Measurements from ENCODE around the gene CASS4. TPM values are rescaled to one million over a fixed set of nuclear protein-coding genes. Genes with fewer than 3 reads are reported as not detected.
A peak's percentile ranks its signal among the peaks of the same experiment; 100 is the strongest.

The CASS4 gene
- polyA plus RNA-seq, 1 donor (not counting 4 experiments of a cell fraction or from before 2014, with no cell fraction given): 0.01 TPM

DNA sequence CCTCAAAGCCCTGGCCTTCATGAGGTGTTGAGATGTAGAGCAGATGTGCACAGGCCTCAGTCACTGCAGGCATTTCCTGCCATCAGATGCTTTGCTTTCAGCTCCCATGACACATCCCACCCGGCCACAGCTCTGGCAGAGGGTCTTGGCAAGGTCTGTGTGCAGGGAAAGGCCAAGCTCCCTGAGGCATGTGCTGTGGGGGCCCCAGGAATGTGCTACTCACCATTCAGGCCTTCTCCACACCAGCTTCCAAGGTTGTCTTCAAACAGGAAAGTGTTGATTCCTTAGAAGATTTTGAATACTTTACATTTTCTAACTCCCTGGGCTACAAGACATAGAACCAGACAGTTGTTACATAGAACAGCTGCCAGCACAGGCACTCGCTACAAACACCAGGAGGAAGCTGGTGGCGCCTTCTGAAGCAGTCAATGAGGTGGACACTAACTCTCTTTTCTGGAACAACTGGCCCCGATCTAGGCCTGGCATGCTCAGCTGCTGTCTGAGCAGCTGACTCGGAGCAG lies 27.8 kb downstream of the CASS4 start:
- no peaks in the 10 kb centered on the region for H3K27me3 ChIP-seq (ENCODE audit: control insufficient read depth, extremely low read depth, insufficient read depth, low read length)
- no peak overlapping the region for H3K4me2 ChIP-seq (ENCODE audit: control insufficient read depth, extremely low read depth, insufficient read depth, low read depth, low read length)
- no peaks in the 10 kb centered on the region for H3K79me2 ChIP-seq (ENCODE audit: control insufficient read depth, insufficient read depth, low read length)
- H3K27ac ChIP-seq (ENCODE audit: control insufficient read depth, insufficient read depth, low read length): no peak overlapping the region
- no peak overlapping the region for H3K4me3 ChIP-seq (ENCODE audit: control insufficient read depth in 2 of 3, extremely low read depth in 1 of 3, insufficient read depth in 2 of 3, low read depth in 1 of 3, low read length in 3 of 3)
- no peaks in the 10 kb centered on the region for H3K9me3 ChIP-seq (ENCODE audit: control insufficient read depth, low read depth, low read length)
- H3K4me1 ChIP-seq (ENCODE audit: control insufficient read depth, extremely low read depth, insufficient read depth, low read length): peaks cover 5% of the 10 kb centered on the region
- no peaks in the 10 kb centered on the region for H3K9me1 ChIP-seq (ENCODE audit: control insufficient read depth, extremely low read depth, insufficient read depth, low read length)
- no peak for TF ChIP-seq EZH2 (IDR thresholded peaks at IDR 0.05; ENCODE audit: low read length)
- TF ChIP-seq, protein P1, sequence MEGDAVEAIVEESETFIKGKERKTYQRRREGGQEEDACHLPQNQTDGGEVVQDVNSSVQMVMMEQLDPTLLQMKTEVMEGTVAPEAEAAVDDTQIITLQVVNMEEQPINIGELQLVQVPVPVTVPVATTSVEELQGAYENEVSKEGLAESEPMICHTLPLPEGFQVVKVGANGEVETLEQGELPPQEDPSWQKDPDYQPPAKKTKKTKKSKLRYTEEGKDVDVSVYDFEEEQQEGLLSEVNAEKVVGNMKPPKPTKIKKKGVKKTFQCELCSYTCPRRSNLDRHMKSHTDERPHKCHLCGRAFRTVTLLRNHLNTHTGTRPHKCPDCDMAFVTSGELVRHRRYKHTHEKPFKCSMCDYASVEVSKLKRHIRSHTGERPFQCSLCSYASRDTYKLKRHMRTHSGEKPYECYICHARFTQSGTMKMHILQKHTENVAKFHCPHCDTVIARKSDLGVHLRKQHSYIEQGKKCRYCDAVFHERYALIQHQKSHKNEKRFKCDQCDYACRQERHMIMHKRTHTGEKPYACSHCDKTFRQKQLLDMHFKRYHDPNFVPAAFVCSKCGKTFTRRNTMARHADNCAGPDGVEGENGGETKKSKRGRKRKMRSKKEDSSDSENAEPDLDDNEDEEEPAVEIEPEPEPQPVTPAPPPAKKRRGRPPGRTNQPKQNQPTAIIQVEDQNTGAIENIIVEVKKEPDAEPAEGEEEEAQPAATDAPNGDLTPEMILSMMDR (optimal IDR thresholded peaks at IDR 0.05 in 1 of 3, IDR thresholded peaks at IDR 0.05 in 1 of 3, conservative IDR thresholded peaks at IDR 0.05 in 1 of 3; ENCODE audit: extremely low read depth in 1 of 3, insufficient read depth in 2 of 3, low read length in 3 of 3): no peak
- FAIRE-seq (no peak), DNase-seq (ENCODE audit: low read depth, low spot score) (no peak)
- H2AFZ ChIP-seq (ENCODE audit: control insufficient read depth, low read length): peak overlapping the region; percentile 58
- H3K9ac ChIP-seq (ENCODE audit: control insufficient read depth, extremely low read depth, insufficient read depth, low read length): no peak overlapping the region
- H4K20me1 ChIP-seq (ENCODE audit: control insufficient read depth, extremely low read depth, insufficient read depth, low read length): no peaks in the 10 kb centered on the region
- no peaks in the 10 kb centered on the region for H3K36me3 ChIP-seq (ENCODE audit: control insufficient read depth in 2 of 2, extremely low read depth in 1 of 2, insufficient read depth in 2 of 2, low read length in 2 of 2)
- dilution Hi-C loops (cut with MboI; ENCODE audit: extremely low pct_ligation_motif_present, low sequenced_read_pairs): no loop called here

DNA sequence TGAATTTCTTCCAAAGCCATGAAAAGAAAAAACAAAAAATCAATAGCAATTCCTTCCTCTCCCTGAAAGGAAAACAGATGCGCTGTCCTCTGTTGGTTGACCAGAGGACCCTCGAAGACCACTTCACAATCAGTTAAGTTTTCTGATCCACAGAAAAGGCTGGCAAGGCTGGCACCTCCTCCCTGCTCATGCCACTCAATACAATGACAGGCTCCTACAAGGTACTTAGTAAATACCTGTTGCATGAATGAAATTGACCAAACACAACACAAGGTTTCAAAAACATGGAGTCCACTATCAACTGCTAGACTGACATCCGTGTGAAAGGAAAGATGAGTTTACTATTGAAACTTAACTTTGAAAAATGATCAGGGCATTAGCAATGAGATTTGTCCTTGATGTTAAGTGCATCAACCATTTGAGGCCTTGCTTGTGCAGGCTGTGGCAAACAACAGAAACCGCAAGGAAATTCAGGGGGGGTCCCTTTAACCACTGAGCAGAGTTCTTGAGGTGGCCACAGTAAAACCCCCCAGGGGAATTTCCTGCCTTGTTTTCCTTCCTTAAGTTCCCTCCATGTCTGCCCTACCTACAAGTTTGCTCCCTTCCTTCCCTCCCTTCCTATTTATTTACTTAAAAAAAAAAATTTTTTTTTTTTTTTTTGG lies 28.4 kb downstream of the CASS4 start:
- TF ChIP-seq, protein P1 (optimal IDR thresholded peaks at IDR 0.05 in 1 of 3, IDR thresholded peaks at IDR 0.05 in 1 of 3, conservative IDR thresholded peaks at IDR 0.05 in 1 of 3; ENCODE audit: extremely low read depth in 1 of 3, insufficient read depth in 2 of 3, low read length in 3 of 3): no peak
- TF ChIP-seq EZH2 (IDR thresholded peaks at IDR 0.05; ENCODE audit: low read length): no peak
- no peak overlapping the region for H3K9ac ChIP-seq (ENCODE audit: control insufficient read depth, extremely low read depth, insufficient read depth, low read length)
- dilution Hi-C loops (cut with MboI; ENCODE audit: extremely low pct_ligation_motif_present, low sequenced_read_pairs): no loop called here

More for the DNA sequence above, 28.4 kb downstream of the CASS4 start:
- Histone ChIP-seq H3K4me1 (ENCODE audit: control insufficient read depth, extremely low read depth, insufficient read depth, low read length) (peaks cover 5% of the 10 kb centered on the region), H4K20me1 (ENCODE audit: control insufficient read depth, extremely low read depth, insufficient read depth, low read length) (no peaks in the 10 kb centered on the region), H3K27me3 (ENCODE audit: control insufficient read depth, extremely low read depth, insufficient read depth, low read length) (no peaks in the 10 kb centered on the region), H3K9me3 (ENCODE audit: control insufficient read depth, low read depth, low read length) (no peaks in the 10 kb centered on the region), H3K9me1 (ENCODE audit: control insufficient read depth, extremely low read depth, insufficient read depth, low read length) (no peaks in the 10 kb centered on the region), H3K36me3 (ENCODE audit: control insufficient read depth in 2 of 2, extremely low read depth in 1 of 2, insufficient read depth in 2 of 2, low read length in 2 of 2) (no peaks in the 10 kb centered on the region), H2AFZ (ENCODE audit: control insufficient read depth, low read length) (no peak overlapping the region), H3K4me2 (ENCODE audit: control insufficient read depth, extremely low read depth, insufficient read depth, low read depth, low read length) (no peak overlapping the region), H3K4me3 (ENCODE audit: control insufficient read depth in 2 of 3, extremely low read depth in 1 of 3, insufficient read depth in 2 of 3, low read depth in 1 of 3, low read length in 3 of 3) (no peak overlapping the region), H3K79me2 (ENCODE audit: control insufficient read depth, insufficient read depth, low read length) (no peaks in the 10 kb centered on the region), H3K27ac (ENCODE audit: control insufficient read depth, insufficient read depth, low read length) (no peak overlapping the region)
- DNase-seq (ENCODE audit: low read depth, low spot score): no peak
- no peak for FAIRE-seq

All from keratinocyte (primary cell).